Naive B cell (primary cell): ENCODE results near the gene DMAC2. TPM values are rescaled to one million over a fixed set of nuclear protein-coding genes. Genes with fewer than 3 reads are reported as not detected.
"Not testable (repeated sequence)": the region's sequence is repeated elsewhere in the genome, so short reads cannot be mapped to it uniquely, and the experiment has no call there.

Source experiments
- ATAC-seq, 2 donors: fragments of 150-1000 bp; cut with Tn5 transposase; 2 replicates each; pipeline ENCODE4 v1.10.0; 2021; ENCODE audit warnings: low read depth in 2 of 2, mild to moderate bottlenecking in 2 of 2, moderate library complexity in 2 of 2
- DNase-seq: peaks from one replicate; pipeline ENCODE4 v3.0.0; 2022
- H3K27ac Mint-ChIP-seq, 6 donors: one replicate each; pipeline ENCODE4 v1.8.0; 2020 to 2022; ENCODE audit warnings: mild to moderate bottlenecking in 6 of 6, mixed read lengths in 6 of 6, moderate library complexity in 5 of 6, inconsistent platforms in 2 of 6
- H3K27me3 Mint-ChIP-seq, 3 donors: one replicate each; pipeline ENCODE4 v1.8.0; 2021 to 2022; ENCODE audit warnings: mixed read lengths in 3 of 3, mild to moderate bottlenecking in 1 of 3
- H3K36me3 Mint-ChIP-seq, 2 donors: one replicate each; pipeline ENCODE4 v1.8.0; 2020 to 2022; ENCODE audit warnings: mixed read lengths in 2 of 2, inconsistent platforms in 1 of 2, mild to moderate bottlenecking in 1 of 2
- H3K4me1 Mint-ChIP-seq, 3 donors: one replicate each; pipeline ENCODE4 v1.8.0; 2020 to 2022; ENCODE audit warnings: mixed read lengths in 3 of 3, inconsistent platforms in 1 of 3, mild to moderate bottlenecking in 1 of 3, moderate library complexity in 1 of 3
- H3K4me3 Mint-ChIP-seq, 8 donors: one replicate each; pipeline ENCODE4 v1.8.0; 2020 to 2022; ENCODE audit warnings: mild to moderate bottlenecking in 8 of 8, mixed read lengths in 8 of 8, moderate library complexity in 8 of 8, inconsistent platforms in 2 of 8
- H3K9me3 Mint-ChIP-seq, 7 donors: one replicate each; pipeline ENCODE4 v1.8.0; 2020 to 2022; ENCODE audit warnings: mixed read lengths in 7 of 7, mild to moderate bottlenecking in 5 of 7, inconsistent platforms in 2 of 7, moderate library complexity in 1 of 7
- polyA plus RNA-seq, 6 donors: library from polyadenylated mRNA; unstranded; fragments of 300-500 nt; fragmentation: Illumina TruSeq; gene quantifications; one replicate each; pipeline ENCODE4 v1.2.3, GENCODE V29; 2021; ENCODE audit warnings: low read depth in 6 of 6

DMAC2 gene
- polyA plus RNA-seq, 6 donors from 2014 or later: 47.0 to 67.1 (median 57.7) TPM

DNA sequence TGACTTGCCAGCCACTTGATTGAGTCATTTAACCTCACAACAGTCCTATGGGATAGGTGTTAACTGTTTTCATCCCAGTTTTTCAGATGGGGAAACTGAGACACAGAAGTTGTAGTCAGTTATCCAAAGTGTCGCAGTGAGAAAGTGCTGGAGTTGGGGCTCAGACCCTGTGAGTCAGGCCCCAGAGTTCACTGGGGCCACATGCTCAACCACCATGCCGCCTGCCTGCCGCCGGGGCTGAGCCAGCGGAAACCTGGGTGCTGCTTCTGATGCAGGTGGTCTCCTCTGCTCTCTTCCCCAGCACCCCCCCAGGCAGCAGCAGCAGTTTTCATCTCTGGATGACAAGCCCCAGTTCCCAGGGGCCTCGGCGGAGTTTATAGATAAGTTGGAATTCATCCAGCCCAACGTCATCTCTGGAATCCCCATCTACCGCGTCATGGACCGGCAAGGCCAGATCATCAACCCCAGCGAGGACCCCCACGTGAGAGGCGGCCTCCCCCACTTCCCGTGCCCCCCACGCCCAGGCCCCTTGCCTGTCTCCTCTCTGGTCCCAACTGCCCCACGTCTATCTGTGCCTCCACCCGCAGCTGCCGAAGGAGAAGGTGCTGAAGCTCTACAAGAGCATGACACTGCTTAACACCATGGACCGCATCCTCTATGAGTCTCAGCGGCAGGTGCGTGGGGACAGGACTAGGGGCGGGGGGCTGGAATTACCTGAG lies 29.2 kb downstream of the DMAC2 start:
- Mint-ChIP-seq H3K4me3 (no peak overlapping the region), H3K27ac (no peak overlapping the region), H3K36me3 (peaks cover 0 to 9% of the 10 kb centered on the region in 2 donors), H3K9me3 (no peaks in the 10 kb centered on the region), H3K4me1 (peaks cover 14 to 32% (median 22%) of the 10 kb centered on the region in 3 donors), H3K27me3 (no peaks in the 10 kb centered on the region)
- ATAC-seq (no peak), DNase-seq (no peak)

DNA sequence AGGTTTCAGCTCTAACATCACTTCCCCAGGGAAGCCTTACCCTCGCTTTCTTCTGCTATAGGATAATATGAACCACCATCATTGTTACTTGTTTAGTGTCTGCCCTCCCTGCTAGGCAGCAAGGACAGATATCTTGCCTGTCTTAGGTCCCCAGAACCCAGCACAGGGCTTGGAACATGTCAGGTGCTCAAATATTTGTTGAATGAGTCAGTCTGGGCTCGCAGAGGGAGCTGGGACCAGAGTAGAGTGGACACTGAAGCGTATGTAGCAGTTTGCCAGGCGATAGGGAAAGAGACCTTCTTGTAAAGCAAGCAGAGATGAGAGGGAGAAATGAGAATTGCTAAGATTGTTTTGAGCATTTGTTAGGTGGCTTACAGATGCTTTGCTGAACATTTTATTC lies 30.4 kb downstream of the DMAC2 start:
- H3K27ac Mint-ChIP-seq: peak overlapping the region in 2 of 6 donors; percentile 78 to 83
- ATAC-seq: no peak
- no peak for DNase-seq
- no peaks in the 10 kb centered on the region for H3K27me3 Mint-ChIP-seq
- no peaks in the 10 kb centered on the region for H3K9me3 Mint-ChIP-seq
- H3K4me3 Mint-ChIP-seq: peak overlapping the region in 1 of 8 donors; percentile 6
- H3K36me3 Mint-ChIP-seq: peaks cover 0 to 5% of the 10 kb centered on the region in 2 donors
- peaks cover 14 to 29% (median 22%) of the 10 kb centered on the region in 3 donors for H3K4me1 Mint-ChIP-seq

DNA sequence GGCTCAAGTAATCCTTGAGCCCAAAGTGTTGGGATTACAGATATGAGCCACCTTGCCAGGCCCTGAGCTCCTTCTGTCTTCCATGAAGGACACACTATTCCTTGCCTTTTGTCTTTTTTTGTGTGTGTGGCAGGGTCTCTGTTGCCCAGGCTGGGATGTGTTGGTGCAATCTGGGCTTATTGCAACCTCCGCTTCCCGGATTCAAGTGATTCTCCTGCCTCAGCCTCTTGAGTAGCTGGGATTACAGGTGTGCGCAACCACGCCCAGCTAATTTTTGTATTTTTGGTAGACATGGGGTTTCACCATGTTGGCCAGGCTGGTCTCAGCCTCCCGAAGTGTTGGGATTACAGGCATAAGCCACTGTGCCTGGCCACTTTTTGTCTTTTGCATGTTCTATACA lies 30.9 kb downstream of the DMAC2 start:
- H3K9me3 Mint-ChIP-seq, ATAC-seq, DNase-seq, H3K36me3 Mint-ChIP-seq, H3K27me3 Mint-ChIP-seq: not testable (repeated sequence)
- H3K4me3 Mint-ChIP-seq: peak overlapping the region in 2 of 8 donors; percentile 6 to 25
- peak overlapping the region in 2 of 6 donors; percentile 28 to 78 for H3K27ac Mint-ChIP-seq
- H3K4me1 Mint-ChIP-seq: peaks cover 14 to 29% (median 22%) of the 10 kb centered on the region in 3 donors

DNA sequence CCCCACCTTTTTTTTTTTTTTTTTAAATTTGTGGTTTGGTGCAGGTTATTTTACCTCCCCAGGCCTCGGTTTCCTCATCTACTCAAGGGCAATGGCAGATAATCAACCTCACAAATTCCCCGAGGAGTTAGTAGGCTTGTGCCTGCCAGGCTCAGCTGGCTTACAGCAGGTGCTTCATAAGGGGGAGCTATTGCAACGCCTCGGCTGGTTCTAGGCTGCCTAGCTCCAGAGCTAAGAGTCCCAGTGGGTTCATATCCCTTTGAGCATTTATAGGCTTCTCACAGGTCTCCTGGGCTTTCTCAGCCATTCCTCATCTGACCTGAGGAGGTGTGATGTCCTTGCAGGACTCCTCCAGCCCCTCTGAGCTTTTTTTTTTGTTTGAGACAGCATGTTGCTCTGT lies 31.5 kb downstream of the DMAC2 start:
- H3K27ac Mint-ChIP-seq: no peak overlapping the region
- ATAC-seq (no peak), DNase-seq (no peak)
- H3K4me1 Mint-ChIP-seq: peaks cover 14 to 29% (median 18%) of the 10 kb centered on the region in 3 donors
- H3K9me3 Mint-ChIP-seq: no peaks in the 10 kb centered on the region
- H3K27me3 Mint-ChIP-seq: no peaks in the 10 kb centered on the region
- no peak overlapping the region for H3K4me3 Mint-ChIP-seq
- no peaks in the 10 kb centered on the region for H3K36me3 Mint-ChIP-seq

DNA sequence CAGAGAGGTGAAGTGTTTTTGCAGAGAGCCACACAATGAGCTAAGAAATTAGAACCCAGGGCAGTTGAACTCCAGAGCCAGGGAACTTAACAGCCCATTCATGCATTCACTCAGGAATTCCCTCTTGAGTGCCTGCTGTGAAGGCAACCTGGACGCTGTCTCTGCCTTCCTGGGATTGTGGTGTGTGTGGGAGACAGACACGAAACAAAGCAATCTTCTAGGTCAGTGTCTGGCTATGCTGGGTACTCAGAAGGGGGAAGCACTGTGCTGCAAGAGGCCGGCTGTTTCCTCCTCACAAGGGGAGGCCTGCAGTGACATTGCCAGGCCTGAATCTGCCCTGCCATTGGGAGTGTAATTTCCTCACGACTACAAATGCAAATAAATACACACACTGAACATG lies 32.4 kb downstream of the DMAC2 start:
- H3K36me3 Mint-ChIP-seq: no peaks in the 10 kb centered on the region
- no peaks in the 10 kb centered on the region for H3K27me3 Mint-ChIP-seq
- peak overlapping the region in 1 of 6 donors; percentile 43 for H3K27ac Mint-ChIP-seq
- H3K4me3 Mint-ChIP-seq: peak overlapping the region in 1 of 8 donors; percentile 1
- H3K4me1 Mint-ChIP-seq: peaks cover 14 to 29% (median 22%) of the 10 kb centered on the region in 3 donors
- ATAC-seq (no peak), DNase-seq (no peak)
- H3K9me3 Mint-ChIP-seq: no peaks in the 10 kb centered on the region

DNA sequence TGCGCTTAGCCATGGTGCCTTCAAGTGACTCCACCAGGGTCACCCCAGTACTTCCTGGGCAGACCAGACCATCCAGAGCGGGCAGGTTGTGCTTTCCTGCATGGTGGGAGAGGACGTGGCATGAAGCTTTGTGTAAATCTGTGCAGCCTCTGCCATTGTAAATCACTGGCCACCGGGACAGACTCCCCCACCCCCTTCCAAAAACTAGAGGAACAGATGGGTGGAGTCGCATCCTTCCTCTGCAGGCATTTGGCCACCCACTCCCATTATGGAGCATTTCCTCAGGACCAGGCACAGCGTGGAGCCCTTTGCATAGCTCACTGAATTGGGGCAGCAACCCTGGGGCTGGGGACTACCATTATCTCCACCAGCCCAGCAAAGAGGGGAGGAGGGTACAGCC lies 33.9 kb downstream of the DMAC2 start:
- ATAC-seq (no peak), DNase-seq (no peak)
- H3K36me3 Mint-ChIP-seq: peaks cover 0 to 4% of the 10 kb centered on the region in 2 donors
- no peaks in the 10 kb centered on the region for H3K27me3 Mint-ChIP-seq
- H3K4me3 Mint-ChIP-seq: no peak overlapping the region
- no peak overlapping the region for H3K27ac Mint-ChIP-seq
- peaks cover 14 to 37% (median 24%) of the 10 kb centered on the region in 3 donors for H3K4me1 Mint-ChIP-seq
- no peaks in the 10 kb centered on the region for H3K9me3 Mint-ChIP-seq

DNA sequence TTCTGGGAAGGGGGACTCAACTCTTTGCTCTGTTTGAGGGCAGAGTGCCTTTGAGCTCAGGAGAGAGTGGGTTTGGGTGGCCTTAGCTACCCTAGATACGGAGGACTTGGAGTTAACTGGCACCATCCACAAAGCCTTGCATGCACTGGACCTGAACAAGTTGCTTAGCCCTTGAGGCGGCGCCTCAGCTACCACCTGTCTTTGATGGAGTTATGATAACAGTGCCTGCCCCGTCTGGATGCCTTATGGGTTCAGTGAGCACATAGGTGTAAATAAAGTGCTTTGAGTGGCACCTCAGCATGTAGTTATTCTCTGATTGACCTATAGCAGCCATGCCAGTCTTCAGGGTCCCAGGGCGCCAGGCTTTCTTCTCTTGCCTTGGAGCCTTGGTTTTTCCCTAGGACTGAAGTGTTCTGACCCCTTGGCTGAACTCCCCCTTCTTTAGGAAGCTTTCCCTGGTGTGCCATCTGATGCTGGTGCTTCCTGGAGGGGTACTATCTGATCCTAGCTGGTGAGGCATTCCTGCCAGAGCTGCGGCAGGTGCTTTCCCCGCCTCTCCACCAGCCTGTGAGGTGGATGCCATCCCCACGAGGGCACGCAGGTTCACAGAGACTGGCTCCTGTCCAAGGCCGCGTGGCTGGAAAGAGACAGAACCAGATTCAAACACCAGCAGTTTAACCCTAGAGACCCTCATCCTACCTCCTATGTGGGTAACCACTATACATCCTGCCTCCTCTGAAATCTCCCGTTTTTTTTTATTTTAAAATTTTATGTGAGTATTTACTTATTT lies 36.3 kb downstream of the DMAC2 start:
- no peak for ATAC-seq
- peak overlapping the region in 1 of 6 donors; percentile 16 for H3K27ac Mint-ChIP-seq
- no peaks in the 10 kb centered on the region for H3K27me3 Mint-ChIP-seq
- H3K36me3 Mint-ChIP-seq: peaks cover 0 to 4% of the 10 kb centered on the region in 2 donors
- H3K4me3 Mint-ChIP-seq: peak overlapping the region in 1 of 8 donors; percentile 12
- DNase-seq: no peak
- no peaks in the 10 kb centered on the region for H3K9me3 Mint-ChIP-seq
- H3K4me1 Mint-ChIP-seq: peaks cover 15 to 32% (median 30%) of the 10 kb centered on the region in 3 donors

DNA sequence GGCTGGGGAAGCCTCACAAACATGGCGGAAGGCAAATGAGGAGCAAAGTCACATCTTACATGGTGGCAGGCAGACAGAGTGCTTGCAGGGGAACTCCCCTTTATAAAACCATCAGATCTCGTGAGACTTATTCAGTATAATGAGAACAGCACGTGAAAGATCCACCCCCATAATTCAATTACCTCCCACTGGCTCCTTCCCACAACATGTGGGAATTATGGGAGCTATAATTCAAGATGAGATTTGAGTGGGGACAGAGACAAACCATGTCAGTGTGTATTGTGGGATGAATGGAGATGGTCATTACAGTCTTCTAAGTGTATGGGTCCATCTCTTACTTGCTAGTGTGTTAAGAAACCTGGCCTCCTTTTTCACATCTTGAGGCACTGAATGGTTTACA lies 37.7 kb downstream of the DMAC2 start:
- ATAC-seq (no peak), DNase-seq (no peak)
- H3K4me3 Mint-ChIP-seq: no peak overlapping the region
- H3K4me1 Mint-ChIP-seq: peaks cover 29 to 41% (median 33%) of the 10 kb centered on the region in 3 donors
- peaks cover 0 to 4% of the 10 kb centered on the region in 2 donors for H3K36me3 Mint-ChIP-seq
- no peaks in the 10 kb centered on the region for H3K9me3 Mint-ChIP-seq
- H3K27ac Mint-ChIP-seq: no peak overlapping the region
- no peaks in the 10 kb centered on the region for H3K27me3 Mint-ChIP-seq

DNA sequence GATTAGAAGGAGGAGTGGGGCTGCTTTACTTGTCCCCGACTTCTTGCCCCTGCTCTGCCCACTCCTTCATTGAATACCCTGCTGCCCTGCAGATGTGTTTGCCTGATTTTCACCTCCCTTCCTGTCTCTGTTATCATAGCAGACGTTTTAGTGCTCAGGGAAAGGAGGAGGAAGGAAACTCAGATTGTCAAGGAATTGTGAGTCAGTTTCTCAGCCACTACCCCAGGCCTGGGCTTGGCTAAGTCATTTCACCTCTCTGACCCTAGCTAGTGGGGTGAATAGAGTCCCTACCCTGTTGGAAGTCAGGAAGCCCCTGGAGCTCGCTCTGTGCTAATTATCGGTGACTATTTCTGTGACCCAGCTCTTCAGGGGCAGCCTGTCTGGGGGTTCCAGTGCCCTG lies 38.2 kb downstream of the DMAC2 start:
- no peak for ATAC-seq
- H3K4me1 Mint-ChIP-seq: peaks cover 30 to 41% (median 32%) of the 10 kb centered on the region in 3 donors
- H3K27ac Mint-ChIP-seq: peak overlapping the region in 1 of 6 donors; percentile 79
- no peak overlapping the region for H3K4me3 Mint-ChIP-seq
- H3K36me3 Mint-ChIP-seq: peaks cover 0 to 4% of the 10 kb centered on the region in 2 donors
- no peaks in the 10 kb centered on the region for H3K27me3 Mint-ChIP-seq
- no peak for DNase-seq
- no peaks in the 10 kb centered on the region for H3K9me3 Mint-ChIP-seq

DNA sequence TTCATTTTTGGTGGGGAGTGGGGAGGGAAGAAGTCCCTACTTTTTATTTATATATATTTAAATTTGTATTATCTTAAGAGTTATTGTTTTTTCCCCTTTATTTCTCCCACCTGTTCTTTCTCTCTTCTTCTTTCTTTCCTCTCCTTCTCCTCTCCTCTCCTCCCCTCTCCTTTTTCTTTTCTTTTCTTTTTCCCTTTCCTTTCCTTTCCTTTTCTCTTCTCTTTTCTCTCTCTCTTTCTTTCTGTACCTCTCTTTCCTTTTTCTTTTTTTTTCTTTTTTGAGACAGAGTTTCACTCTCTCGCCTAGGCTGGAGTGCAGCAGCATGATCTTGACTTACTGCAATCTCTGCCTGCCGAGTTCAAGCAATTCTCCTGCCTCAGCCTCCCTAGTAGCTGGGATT lies 40.2 kb downstream of the DMAC2 start:
- no peaks in the 10 kb centered on the region for H3K27me3 Mint-ChIP-seq
- ATAC-seq: no peak
- no peak for DNase-seq
- peaks cover 0 to 4% of the 10 kb centered on the region in 2 donors for H3K36me3 Mint-ChIP-seq
- no peaks in the 10 kb centered on the region for H3K9me3 Mint-ChIP-seq
- H3K4me3 Mint-ChIP-seq: peak overlapping the region; percentile 29 to 100 (median 98)
- peak overlapping the region in 4 of 6 donors; percentile 19 to 93 (median 61) for H3K27ac Mint-ChIP-seq
- peaks cover 42 to 55% (median 43%) of the 10 kb centered on the region in 3 donors for H3K4me1 Mint-ChIP-seq

DNA sequence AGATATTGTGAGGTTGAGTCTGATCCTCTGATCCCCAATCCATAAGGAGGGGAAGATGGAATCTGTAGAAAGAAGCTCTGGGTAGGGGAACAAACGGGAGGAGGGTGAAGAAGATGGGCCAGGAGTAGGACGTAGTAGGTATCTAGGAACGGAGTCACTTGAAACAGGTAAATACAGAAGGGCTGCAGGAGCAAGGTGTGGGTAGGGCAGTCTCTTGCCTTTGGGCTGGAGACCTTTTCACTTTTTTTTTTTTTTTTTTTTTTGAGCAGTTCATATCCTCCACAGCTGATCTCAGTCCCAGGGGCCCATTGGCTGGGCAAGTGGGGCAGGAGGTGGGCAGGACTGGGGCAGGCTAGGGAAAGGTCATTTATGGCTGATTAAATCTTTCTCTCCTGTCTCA lies 40.6 kb downstream of the DMAC2 start:
- peaks cover 42 to 55% (median 43%) of the 10 kb centered on the region in 3 donors for H3K4me1 Mint-ChIP-seq
- no peaks in the 10 kb centered on the region for H3K9me3 Mint-ChIP-seq
- peak overlapping the region in 7 of 8 donors; percentile 90 to 100 (median 99) for H3K4me3 Mint-ChIP-seq
- H3K27ac Mint-ChIP-seq: peak overlapping the region in 3 of 6 donors; percentile 29 to 52 (median 41)
- ATAC-seq (no peak), DNase-seq (no peak)
- H3K27me3 Mint-ChIP-seq: no peaks in the 10 kb centered on the region
- peaks cover 0 to 4% of the 10 kb centered on the region in 2 donors for H3K36me3 Mint-ChIP-seq

DNA sequence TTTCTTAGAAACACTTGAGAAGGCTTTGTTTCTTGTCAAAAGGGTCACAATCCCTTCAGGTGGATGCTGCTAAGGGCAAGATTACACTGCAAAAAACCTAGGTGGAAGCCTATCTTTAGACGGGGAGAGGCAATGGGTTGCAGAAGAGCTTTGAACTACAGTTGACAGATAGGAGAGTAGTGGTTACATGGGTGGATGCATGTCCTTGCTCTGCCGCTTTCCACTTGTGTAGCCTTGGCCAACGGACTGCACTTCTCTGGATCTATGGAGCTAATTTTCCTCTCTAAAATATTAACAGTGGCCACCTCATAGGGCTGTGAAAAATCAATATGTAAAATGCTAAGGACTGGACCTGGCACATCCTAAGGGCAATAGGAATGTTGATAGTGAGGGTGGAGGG lies 41.1 kb downstream of the DMAC2 start:
- Mint-ChIP-seq H3K27ac (peak overlapping the region in 4 of 6 donors; percentile 41 to 100 (median 78)), H3K36me3 (peaks cover 0 to 4% of the 10 kb centered on the region in 2 donors)
- ATAC-seq: no peak

DNA sequence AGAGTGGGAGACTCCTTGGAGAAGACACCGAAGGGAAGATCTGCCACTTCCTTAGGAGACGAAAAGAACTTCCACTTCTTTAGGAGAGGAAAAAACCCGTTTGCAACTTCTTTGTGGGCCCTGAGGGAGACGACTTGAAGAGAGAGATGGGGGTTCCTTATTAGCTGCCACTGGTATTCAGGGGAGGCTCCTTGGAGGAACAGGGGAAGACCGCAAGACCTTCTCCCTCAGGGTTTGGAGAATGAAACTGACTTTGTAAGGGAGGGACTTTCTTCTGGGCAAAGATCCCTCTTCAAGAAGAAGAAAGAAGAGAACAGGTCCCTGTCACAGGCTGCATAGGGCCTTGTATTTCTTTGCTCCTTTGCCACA lies 41.7 kb downstream of the DMAC2 start:
- Mint-ChIP-seq H3K36me3 (peaks cover 0 to 4% of the 10 kb centered on the region in 2 donors), H3K4me1 (peaks cover 42 to 57% (median 43%) of the 10 kb centered on the region in 3 donors), H3K9me3 (no peaks in the 10 kb centered on the region), H3K4me3 (peak overlapping the region; percentile 90 to 100 (median 99)), H3K27me3 (no peaks in the 10 kb centered on the region), H3K27ac (peak overlapping the region; percentile 99 to 100 (median 100))
- ATAC-seq: no peak
- DNase-seq: no peak

More for the DNA sequence above, 41.1 kb downstream of the DMAC2 start:
- Mint-ChIP-seq H3K27me3 (no peaks in the 10 kb centered on the region), H3K4me1 (peaks cover 42 to 57% (median 43%) of the 10 kb centered on the region in 3 donors), H3K4me3 (peak overlapping the region; percentile 90 to 100 (median 99)), H3K9me3 (no peaks in the 10 kb centered on the region)
- DNase-seq: no peak
